NCI-H2171 (cell line): ENCODE measurements around the gene SLC45A2.
"Not testable (repeated sequence)": the region's sequence is repeated elsewhere in the genome, so short reads cannot be mapped to it uniquely, and the experiment has no call there.

Source experiments
- DNase-seq: peaks from one replicate; lab custom pipeline; 2025; lab: John Stamatoyannopoulos, UW

SLC45A2 gene

DNA sequence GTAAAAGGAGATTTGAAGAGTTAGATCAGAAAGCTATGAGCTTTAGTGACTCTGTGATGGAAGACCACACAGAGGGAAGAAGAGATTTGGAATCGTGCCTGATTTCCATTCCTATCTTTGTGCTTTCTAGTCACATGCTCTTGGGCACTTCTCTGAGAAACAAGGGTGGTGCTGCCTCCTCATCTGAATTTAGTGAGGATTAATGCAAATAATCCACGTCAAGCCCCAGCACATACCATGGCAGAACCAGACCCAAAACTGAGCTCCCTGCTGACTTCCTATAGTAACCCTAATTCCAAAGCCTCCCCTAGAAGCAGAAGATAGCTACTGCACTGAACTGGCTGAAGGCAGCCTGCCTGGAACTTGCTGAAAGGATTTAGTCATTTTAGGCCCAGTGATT is 17.7 kb downstream of the SLC45A2 start:
- no peak for DNase-seq

DNA sequence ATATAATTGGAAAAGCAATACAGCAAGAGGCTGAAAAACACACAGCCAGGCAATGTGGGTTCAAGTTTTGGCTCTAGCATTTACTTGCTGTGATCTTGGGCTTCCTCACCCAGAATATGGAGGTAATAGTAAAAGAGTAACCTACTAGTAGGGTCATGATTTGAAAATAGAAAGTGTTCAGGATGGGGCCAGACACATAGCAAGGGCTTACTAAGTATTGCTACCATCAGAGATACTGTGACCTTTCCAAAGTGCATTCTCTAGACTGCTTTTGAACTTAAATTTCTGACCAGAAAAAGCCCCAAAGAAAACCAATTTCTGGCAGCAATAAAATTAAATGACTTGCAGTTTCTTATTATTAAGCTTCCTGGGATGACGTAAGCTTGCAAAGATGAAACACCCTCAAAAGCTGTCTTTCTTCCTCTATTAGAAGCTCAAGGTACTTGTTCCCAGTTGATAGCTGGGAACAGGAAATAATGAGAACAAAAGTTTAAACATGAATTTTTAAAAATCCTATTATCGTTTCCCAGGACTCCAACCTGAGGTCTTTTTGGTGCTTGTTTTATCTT is 20.3 kb downstream of the SLC45A2 start:
- no peak for DNase-seq

DNA sequence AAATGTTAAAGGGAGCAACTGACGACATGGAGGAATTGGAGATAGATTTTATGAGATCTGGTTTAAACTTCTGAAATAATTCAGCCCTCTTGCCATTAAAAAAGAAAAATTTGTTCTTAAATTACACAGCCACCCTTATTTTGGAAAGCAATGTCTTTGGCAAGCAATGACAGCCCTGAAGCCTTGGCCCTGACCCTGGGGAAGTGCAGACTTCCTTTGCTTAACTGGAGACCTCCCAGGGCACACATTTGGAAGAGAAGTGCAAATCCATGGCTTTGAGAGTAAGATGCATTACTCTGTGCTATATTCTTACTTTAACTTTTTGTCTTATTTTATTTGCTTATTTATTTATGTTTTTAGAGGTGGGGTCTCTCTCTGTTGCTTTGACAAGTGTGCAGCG is 26.3 kb downstream of the SLC45A2 start:
- no peak for DNase-seq

DNA sequence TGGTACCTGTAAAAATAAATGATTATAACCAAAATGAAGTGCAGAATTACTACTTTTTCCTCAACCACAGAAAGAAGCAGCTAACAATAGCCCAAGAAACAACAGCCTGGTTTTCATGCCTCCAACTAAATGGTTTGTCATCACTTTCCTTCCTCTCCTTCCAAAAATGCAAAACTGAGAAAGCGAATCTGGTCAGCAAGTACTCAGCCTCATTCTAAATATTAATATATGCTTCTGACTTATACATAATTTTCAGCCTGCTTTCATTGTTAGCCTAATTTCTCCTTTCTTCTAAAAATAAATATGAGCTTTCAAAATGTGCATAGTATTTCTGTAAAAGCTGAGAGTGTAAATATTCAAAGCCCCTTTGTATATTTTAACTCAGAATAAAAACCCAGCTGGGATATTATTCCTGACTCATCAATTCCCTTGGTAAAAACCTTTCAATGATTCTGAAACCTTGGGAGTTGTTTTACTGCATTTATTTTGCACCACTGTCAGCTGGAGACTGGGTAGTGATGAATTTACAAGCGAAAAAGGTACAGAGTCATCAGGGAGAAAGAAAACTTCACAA is 26.8 kb downstream of the SLC45A2 start:
- DNase-seq, result no peak

DNA sequence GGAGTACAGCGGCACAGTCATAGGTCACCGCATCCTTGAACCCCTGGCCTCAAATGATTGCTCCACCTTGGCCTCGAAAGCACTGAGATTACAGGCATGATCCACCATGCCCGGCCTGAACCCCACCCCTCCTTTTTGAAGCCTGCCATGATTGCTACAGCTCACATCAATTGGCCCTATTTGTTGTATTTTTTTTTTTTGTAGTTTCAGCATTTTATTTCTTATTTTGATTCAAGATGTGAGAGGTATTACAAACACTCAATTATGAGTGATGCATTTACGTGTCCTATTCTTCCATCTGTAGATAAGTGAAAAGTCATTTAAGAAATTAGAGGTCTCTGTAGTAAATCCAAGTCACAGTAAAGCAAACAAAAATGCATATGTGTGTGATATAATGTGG is 32.3 kb downstream of the SLC45A2 start:
- not testable (repeated sequence) for DNase-seq

DNA sequence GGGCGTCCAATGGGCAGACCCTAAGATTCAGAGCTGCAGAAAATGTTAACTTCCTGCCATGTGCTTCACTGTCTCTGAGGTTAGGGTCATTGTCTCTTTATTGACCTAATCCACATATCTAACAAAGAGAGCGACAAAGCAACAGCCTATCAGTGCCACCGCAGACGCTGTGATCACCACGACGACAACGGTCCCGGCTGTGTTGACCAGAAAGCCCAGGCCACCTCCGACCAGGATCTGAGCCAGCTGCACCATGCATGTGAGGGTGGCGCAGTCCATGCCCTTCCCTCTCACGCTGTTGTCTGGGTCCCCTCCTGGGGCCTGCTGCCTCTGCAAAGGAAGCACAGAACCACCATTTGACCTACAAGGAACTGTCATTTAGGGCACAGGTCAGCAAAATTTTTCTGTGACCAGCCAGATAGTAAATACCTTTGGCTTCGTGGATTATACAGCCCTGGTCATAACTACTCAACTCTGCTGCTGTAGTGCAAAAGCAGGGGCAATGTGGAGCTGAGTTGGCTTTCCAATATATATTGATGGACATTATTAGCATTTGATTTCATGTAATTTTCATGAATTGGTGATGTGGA is 39.9 kb downstream of the SLC45A2 start:
- DNase-seq, result no peak

DNA sequence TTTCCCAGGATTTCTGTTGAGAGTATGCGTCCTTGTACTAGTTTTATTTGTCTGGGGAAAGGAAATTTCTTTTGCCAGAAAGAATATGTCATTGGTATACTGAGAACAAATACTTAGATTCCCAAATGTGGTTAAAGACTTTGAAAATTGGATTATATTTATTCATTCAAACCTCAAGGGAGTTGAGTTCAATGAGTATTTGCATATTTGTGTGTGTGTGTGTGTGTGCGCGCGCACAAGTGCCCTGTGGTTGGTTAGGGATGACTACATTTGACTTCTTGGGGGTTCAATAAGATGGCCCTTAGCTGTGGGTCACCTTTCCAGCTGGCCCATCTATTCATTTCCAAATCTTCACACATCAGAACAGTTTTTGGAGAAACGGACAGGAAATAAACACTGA is 43.4 kb downstream of the SLC45A2 start:
- no peak for DNase-seq

DNA sequence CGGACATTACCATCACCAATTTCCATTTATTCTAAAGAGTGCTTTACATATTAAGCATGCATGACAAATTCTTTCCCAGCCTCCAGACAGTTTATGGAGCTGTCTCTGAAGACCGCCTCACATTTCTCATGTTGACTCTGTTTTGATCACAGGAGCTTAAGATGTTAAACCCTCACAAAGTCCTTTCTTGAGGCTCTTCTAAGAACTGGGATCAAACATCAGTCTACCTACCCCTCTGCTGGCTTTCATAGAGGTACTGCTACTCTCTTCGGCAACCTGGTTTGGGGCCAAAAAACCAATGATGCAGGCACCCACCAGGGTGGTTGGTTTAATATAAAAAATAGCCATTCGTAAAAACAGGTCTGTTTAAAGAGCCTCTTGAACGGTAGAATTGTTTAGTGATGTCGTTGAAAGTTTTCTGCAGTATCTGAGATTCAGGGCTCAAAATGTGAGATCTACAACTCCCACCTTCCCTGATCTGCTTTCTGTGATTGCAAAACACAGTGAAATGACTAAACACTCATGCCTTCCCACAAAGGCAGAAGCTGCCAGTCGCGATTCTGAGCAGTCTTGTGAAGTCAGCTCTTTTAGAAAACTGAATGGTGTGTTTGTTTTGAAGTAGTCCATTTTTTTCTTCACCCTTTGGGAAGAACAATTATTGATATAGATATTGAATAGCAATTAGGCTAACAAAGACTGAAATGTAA is 44.8 kb downstream of the SLC45A2 start:
- no peak for DNase-seq

DNA sequence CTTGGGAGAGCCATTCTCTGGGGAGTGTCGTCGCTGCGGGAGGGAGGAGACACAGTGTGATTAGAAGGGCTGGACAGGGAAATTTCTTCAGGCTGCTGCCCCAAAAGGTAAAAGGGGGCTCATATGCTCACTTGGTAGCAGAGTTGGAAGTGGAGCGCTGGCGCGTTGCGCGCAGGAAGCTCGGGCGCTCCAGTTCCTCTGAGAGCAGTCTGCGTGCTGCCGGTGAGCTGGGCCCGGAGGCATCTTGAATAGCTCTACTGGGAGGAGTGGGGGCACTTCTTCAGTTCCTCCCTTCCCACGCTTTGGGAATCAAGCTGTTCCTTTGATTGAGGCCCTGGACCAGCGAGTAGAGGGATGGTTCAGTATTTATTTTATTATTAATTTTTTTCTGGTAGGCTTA is 45.6 kb downstream of the SLC45A2 start:
- DNase-seq, result no peak

DNA sequence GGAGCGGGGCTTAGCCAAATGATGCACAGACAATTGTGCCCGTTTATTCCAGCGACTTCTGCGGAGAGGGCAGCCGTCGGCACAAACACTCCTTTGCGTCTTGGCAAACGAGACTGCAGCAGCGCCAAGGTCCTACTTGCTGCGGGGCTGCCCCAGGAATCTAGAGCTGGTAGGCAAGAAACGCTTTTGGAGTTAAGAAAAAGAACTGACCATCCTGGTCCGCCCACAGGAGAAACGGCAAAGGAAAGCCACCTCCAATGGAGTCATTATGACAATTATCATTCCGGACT is 46.0 kb downstream of the SLC45A2 start:
- DNase-seq, result no peak

DNA sequence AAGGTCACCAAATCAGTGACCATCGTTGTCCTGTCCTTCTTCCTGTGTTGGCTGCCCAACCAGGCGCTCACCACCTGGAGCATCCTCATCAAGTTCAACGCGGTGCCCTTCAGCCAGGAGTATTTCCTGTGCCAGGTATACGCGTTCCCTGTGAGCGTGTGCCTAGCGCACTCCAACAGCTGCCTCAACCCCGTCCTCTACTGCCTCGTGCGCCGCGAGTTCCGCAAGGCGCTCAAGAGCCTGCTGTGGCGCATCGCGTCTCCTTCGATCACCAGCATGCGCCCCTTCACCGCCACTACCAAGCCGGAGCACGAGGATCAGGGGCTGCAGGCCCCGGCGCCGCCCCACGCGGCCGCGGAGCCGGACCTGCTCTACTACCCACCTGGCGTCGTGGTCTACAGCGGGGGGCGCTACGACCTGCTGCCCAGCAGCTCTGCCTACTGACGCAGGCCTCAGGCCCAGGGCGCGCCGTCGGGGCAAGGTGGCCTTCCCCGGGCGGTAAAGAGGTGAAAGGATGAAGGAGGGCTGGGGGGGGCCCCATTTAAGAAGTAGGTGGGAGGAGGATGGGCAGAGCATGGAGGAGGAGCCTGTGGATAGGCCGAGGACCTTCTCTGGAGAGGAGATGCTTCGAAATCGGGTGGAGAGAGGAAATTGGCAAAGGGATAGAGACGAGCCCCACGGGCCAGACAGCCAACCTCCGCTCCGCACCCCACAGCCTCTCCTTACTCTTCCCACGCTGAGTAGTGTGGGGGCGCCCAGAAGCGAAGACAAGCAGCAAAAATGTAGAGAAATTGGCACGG is 46.6 kb downstream of the SLC45A2 start:
- no peak for DNase-seq

DNA sequence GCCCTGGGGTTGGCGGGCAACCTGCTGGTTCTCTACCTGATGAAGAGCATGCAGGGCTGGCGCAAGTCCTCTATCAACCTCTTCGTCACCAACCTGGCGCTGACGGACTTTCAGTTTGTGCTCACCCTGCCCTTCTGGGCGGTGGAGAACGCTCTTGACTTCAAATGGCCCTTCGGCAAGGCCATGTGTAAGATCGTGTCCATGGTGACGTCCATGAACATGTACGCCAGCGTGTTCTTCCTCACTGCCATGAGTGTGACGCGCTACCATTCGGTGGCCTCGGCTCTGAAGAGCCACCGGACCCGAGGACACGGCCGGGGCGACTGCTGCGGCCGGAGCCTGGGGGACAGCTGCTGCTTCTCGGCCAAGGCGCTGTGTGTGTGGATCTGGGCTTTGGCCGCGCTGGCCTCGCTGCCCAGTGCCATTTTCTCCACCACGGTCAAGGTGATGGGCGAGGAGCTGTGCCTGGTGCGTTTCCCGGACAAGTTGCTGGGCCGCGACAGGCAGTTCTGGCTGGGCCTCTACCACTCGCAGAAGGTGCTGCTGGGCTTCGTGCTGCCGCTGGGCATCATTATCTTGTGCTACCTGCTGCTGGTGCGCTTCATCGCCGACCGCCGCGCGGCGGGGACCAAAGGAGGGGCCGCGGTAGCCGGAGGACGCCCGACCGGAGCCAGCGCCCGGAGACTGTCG is 47.3 kb downstream of the SLC45A2 start:
- no peak for DNase-seq

DNA sequence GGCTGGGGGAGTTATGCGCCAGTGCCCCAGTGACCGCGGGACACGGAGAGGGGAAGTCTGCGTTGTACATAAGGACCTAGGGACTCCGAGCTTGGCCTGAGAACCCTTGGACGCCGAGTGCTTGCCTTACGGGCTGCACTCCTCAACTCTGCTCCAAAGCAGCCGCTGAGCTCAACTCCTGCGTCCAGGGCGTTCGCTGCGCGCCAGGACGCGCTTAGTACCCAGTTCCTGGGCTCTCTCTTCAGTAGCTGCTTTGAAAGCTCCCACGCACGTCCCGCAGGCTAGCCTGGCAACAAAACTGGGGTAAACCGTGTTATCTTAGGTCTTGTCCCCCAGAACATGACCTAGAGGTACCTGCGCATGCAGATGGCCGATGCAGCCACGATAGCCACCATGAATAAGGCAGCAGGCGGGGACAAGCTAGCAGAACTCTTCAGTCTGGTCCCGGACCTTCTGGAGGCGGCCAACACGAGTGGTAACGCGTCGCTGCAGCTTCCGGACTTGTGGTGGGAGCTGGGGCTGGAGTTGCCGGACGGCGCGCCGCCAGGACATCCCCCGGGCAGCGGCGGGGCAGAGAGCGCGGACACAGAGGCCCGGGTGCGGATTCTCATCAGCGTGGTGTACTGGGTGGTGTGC is 48.0 kb downstream of the SLC45A2 start, which contains the start of gene RXFP3:
RXFP3 (plus strand) TSS at position 6 of the 636 bp plus-strand sequence; CDS start at position 361, 355 bp downstream.
- no peak for DNase-seq

DNA sequence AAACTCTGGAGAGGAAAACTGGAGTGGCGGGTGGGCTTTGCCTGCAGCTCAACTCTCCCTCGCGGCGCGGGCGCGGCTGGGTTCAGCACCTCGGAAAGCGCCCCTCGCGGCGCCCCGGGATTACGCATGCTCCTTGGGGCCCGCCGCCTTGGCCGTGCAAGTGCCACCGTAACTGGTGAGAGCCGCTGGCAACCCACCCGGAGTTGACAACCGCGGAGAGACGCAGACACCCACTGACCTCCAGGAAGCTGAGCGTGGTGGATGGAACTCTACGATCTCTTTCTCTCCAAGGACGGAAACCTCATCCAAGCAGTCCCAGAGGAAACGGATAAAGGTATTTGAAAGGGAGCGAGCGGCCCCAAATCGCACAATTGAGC is 48.5 kb downstream of the SLC45A2 start:
- no peak for DNase-seq

DNA sequence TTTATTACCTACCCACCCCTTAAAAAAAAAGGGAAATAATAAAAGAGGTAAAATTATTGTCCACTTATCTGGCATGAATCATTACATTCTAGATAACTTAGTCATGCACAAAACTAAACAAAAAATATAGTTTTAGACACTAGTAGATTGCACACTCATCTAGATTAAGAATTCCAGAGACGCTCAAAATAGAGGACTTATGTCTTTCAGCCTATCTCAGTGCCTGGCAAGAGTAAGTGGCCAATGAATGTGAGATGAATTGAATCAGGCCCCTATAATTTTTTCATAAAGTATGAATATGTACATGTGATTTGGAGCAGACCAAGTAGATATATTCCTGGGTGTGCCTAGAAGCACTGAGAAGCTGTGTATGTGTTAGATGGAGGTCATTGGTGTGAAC is 50.3 kb downstream of the SLC45A2 start:
- no peak for DNase-seq

DNA sequence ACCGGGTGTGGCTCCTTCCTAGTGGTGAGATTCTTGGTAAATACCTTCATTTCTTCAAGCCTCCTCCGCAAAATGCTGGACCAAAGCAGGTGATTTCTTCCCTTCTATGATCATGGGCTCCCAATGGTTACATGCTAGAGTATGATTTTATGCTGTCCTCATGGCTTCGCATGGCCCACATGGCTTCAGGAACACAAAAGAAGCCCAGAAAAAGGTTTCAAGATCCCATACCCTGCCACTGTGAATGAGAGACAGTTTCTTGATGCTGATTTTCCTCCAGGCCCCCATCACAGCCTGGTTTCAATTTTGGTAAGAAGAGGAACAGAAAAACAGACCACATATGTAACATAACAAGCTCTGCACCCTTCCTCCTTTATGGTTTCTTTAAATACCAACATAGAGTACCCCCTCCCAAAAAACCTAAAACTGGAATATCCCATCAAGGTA is 50.7 kb downstream of the SLC45A2 start:
- no peak for DNase-seq

DNA sequence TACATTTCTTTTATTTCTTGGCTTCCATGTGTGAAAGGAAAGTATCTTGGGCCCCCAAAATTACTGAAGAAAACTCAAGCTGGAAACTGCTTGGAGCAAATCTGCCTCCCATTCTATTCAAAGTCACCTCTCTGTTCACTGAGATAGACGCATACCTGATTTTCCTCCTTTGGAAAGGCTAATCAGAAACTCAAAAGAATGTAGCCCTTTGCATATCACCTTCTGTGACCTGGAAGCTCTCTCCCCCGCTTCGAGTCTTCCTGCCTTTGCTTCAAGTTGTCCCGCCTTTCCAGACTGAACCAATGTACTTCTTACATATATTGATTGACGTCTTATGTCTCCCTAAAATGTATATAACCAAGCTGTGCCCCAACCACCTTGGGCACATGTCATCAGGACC is 53.4 kb downstream of the SLC45A2 start:
- no peak for DNase-seq

DNA sequence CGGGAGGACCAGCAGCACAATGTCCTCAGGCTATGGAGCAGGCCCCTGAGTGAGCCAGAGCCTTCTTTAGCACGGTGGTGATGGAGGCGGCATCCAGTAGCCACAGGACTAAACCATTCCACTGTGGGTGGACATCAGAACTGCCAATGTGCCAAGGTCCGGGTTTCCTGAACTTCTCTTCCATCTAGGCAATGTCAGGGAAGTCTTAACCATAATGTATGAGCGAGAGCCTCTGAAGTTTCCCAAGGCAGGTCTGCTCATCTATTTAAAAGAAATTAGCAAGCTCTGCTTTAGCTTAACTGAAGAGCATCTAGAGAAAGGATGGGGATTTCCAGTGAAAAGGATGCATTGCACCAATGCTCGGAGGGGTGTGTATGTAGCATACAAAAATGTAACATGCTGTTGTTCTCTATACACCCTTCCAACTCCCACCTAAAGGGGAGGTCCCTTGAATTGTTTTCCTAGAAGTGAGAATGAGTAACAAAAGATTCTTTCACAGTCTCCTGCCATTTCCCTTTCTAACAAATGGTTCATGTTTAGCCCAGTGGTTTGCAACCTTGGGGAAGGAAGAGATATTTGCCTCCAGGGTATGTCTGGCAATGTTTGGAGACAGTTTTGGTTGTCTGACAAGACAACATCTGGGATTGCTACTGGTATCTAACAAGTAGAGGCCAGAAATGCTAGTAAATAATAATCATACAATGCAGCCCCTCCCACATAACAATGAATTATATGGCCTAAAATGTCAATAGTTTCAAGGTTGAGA is 54.4 kb downstream of the SLC45A2 start:
- DNase-seq, result no peak

DNA sequence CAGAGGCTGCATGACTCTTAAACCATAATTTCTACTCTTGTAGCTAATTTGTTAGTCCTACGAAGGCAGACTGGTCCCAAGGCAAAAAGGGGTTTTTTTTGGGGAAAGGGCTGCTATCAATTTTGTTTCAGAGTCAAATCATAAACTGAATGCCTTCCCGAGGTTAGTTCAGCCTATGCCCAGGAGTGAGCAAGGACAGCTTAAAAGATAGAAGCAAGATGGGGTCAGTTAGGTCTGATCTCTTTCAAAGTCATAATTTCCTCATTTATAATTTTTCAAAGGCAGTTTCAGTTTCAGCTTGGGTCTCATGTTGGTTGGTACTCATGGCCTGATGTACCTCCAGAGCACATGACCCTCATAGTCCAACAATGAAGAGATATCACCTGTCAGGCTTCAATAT is 56.2 kb downstream of the SLC45A2 start:
- DNase-seq, result no peak

DNA sequence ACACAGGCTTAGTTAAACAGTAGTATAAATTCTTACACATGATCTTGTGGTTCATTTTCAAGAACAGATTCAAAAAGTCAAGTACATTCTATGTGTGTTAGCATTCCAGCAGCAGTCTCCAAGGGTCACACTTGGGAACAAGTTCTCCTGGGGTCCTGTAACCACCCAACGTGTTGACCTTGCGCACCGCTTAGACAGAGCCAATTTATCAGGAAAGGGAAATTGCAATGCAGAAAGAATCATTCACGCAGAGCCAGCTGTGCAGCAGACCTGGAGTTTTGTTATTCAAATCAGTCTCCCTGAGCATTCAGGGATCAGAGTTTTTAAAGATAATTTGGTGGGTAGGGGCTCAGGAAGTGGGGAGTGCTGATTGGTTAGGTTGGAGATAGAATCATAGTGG is 56.8 kb downstream of the SLC45A2 start:
- no peak for DNase-seq

DNA sequence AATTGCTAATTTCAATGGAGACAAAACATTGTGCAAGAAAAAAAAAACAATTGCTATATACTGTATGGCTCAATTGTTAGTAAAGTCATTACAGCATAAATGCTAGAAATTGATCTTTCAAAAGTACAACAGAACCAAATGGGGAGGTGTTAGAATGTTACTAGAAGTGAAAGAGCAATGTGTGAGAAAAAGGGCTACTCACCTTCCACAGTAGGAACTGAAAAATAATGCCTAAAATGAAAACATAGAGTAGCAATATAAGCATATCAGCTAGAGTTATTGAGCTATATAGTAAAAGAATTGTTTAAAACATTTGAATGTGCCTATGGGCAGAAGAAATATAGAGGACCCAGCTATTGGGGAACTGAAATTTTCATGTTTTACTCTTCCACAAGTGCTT is 59.2 kb downstream of the SLC45A2 start:
- no peak for DNase-seq
